GM23338 (cell line): ENCODE measurements around the gene ZNF385C. TPM values are rescaled to one million over a fixed set of nuclear protein-coding genes. Genes with fewer than 3 reads are reported as not detected.

Experiments
- ATAC-seq: fragments of 200-7000 bp; cut with Tn5 transposase; 3 replicates; pipeline ENCODE4 v1.9.1; 2020
- DNase-seq: peaks from one replicate; pipeline ENCODE4 v3.0.0-alpha.2; 2015; ENCODE audit warnings: low spot score
- H2AFZ ChIP-seq: fragments of 200-600 bp; sonication (generic); 2 replicates; pipeline ENCODE4 v1.8.0; 2016; ENCODE audit warnings: antibody characterized with exemption, mild to moderate bottlenecking, moderate library complexity
- H3F3A ChIP-seq: fragments of 200-600 bp; sonication (generic); replicated peaks from 2 replicates; pipeline ENCODE4 v1.8.0; 2017; ENCODE audit warnings: antibody characterized with exemption, mixed run types, low read depth
- H3K27ac ChIP-seq: fragments of 200-600 bp; sonication (generic); 2 replicates; pipeline ENCODE4 v1.6.1; 2016; ENCODE audit warnings: low read depth
- H3K27me3 ChIP-seq: fragments of 200-600 bp; sonication (generic); 2 replicates; pipeline ENCODE4 v1.8.0; 2016; ENCODE audit warnings: mild to moderate bottlenecking, mixed run types, moderate library complexity; ENCODE audit not compliant: insufficient read depth
- H3K36me3 ChIP-seq: fragments of 200-600 bp; sonication (generic); 2 replicates; pipeline ENCODE4 v1.8.0; 2016; ENCODE audit warnings: mild to moderate bottlenecking; ENCODE audit not compliant: insufficient read depth
- H3K4me1 ChIP-seq: fragments of 200-600 bp; sonication (generic); 2 replicates; pipeline ENCODE4 v1.8.0; 2016; ENCODE audit warnings: mild to moderate bottlenecking, moderate library complexity; ENCODE audit not compliant: insufficient read depth
- H3K4me2 ChIP-seq: fragments of 200-600 bp; sonication (generic); 2 replicates; pipeline ENCODE4 v1.7.1; 2017; ENCODE audit warnings: mixed run types
- H3K4me3 ChIP-seq: fragments of 200-600 bp; sonication (generic); 2 replicates; pipeline ENCODE4 v1.6.1; 2016; ENCODE audit warnings: mixed run types
- H3K79me2 ChIP-seq: fragments of 200-600 bp; sonication (generic); replicated peaks from 2 replicates; pipeline ENCODE4 v1.8.0; 2017; ENCODE audit warnings: mild to moderate bottlenecking; ENCODE audit not compliant: insufficient read depth
- H3K9me2 ChIP-seq: fragments of 200-600 bp; sonication (generic); 2 replicates; pipeline ENCODE4 v1.8.0; 2017; ENCODE audit not compliant: insufficient read depth
- H4K20me1 ChIP-seq: fragments of 200-600 bp; sonication (generic); replicated peaks from 2 replicates; pipeline ENCODE4 v1.8.0; 2017; ENCODE audit warnings: mild to moderate bottlenecking; ENCODE audit not compliant: insufficient read depth
- H3K27ac Mint-ChIP-seq: 2 replicates; pipeline ENCODE4 v1.8.0; 2020; ENCODE audit warnings: inconsistent platforms, mild to moderate bottlenecking, moderate library complexity, mixed read lengths
- H3K27me3 Mint-ChIP-seq: 3 replicates; pipeline ENCODE4 v1.8.0; 2022; ENCODE audit warnings: low read depth, mild to moderate bottlenecking, moderate library complexity, mixed read lengths, inconsistent platforms; ENCODE audit not compliant: insufficient read depth, poor library complexity
- H3K36me3 Mint-ChIP-seq: 3 replicates; pipeline ENCODE4 v1.8.0; 2021; ENCODE audit warnings: low read depth, mild to moderate bottlenecking, inconsistent platforms, moderate library complexity, mixed read lengths
- H3K4me1 Mint-ChIP-seq: 3 replicates; pipeline ENCODE4 v1.8.0; 2020; ENCODE audit warnings: mild to moderate bottlenecking, inconsistent platforms, mixed read lengths
- H3K4me3 Mint-ChIP-seq: 3 replicates; pipeline ENCODE4 v1.8.0; 2021; ENCODE audit warnings: moderate library complexity, mild to moderate bottlenecking, inconsistent platforms, mixed read lengths
- H3K9me3 Mint-ChIP-seq: 3 replicates; pipeline ENCODE4 v1.8.0; 2020; ENCODE audit warnings: moderate library complexity, mild to moderate bottlenecking, inconsistent platforms, mixed read lengths
- CREB1 ChIP-seq: fragments of 250-450 bp; sonication (Bioruptor Pico); IDR thresholded peaks from 2 replicates; pipeline ENCODE4 v1.5.0; 2020; ENCODE audit warnings: low read depth, mild to moderate bottlenecking, moderate library complexity
- CTCF ChIP-seq, 2 experiments: fragments of 200-600 bp in 1 of 2; sonication (generic) in 1 of 2; conservative IDR thresholded peaks; 2 replicates each; pipeline versions ENCODE4 v1.5.1 to v1.6.1; 2016 to 2017; ENCODE audit warnings: antibody characterized with exemption in 2 of 2, low read depth in 2 of 2, mild to moderate bottlenecking in 2 of 2, moderate library complexity in 1 of 2
- EZH2 ChIP-seq: fragments of 200-600 bp; sonication (generic); IDR thresholded peaks from one replicate; pipeline ENCODE4 v1.8.0; 2017; ENCODE audit warnings: antibody characterized with exemption, mild to moderate bottlenecking, low read depth; ENCODE audit not compliant: unreplicated experiment
- POLR2AphosphoS5 ChIP-seq: IDR thresholded peaks from 2 replicates; pipeline ENCODE4 v1.6.1; 2016; ENCODE audit warnings: antibody characterized with exemption, low read depth
- REST ChIP-seq: IDR thresholded peaks from one replicate; pipeline ENCODE4 v1.6.1; 2018; ENCODE audit warnings: antibody characterized with exemption; ENCODE audit not compliant: unreplicated experiment
- ZNF114 ChIP-seq: fragments of 250-450 bp; sonication (Bioruptor Pico); IDR thresholded peaks from 2 replicates; pipeline ENCODE4 v1.5.0; 2020; ENCODE audit warnings: mild to moderate bottlenecking, moderate library complexity
- ZNF462 ChIP-seq: fragments of 250-450 bp; sonication (Bioruptor Pico); IDR thresholded peaks from 2 replicates; pipeline ENCODE4 v1.5.0; 2020; ENCODE audit warnings: mild to moderate bottlenecking, moderate library complexity
- polyA plus RNA-seq: library from polyadenylated mRNA; unstranded; fragments of >200 nt; fragmentation: Nextera tagmentation; extraction: Ambion mirVana; gene quantifications from 2 replicates; pipeline ENCODE4 v1.2.1, GENCODE V29; 2016
- total RNA-seq: library from RNA; depleted of rRNA; stranded (reverse); fragments of >200 nt; shearing (Covaris generic); gene quantifications from 2 replicates; pipeline ENCODE4 v1.2.3, GENCODE V29; 2014

The ZNF385C gene
- total and polyA plus RNA-seq, 2 experiments from 2014 or later = 1.9 to 3.1 TPM

GRCh38 chr17:42053731-42054500, 44.4 kb downstream of the ZNF385C start (continued):
- TF ChIP-seq ZNF462 (CRISPR knock-in tag) = no peak
- TF ChIP-seq ZNF114 (CRISPR knock-in tag) = no peak

- Histone ChIP-seq H3K79me2 (no peaks in the 10 kb centered on the region), H3K4me3 (no peak overlapping the region), H3K9me2 (no peaks in the 10 kb centered on the region), H3K4me2 (no peak overlapping the region), H3K4me1 (peaks cover 34% of the 10 kb centered on the region), H3K27ac (no peak overlapping the region), H3K36me3 (no peaks in the 10 kb centered on the region), H2AFZ (no peak overlapping the region), H3K27me3 (no peaks in the 10 kb centered on the region), H4K20me1 (no peaks in the 10 kb centered on the region), H3F3A (0 out of 2 replicates have a peak, but pooled peaks cover 7% of the 10 kb centered on the region)
- Mint-ChIP-seq H3K9me3 (no peaks in the 10 kb centered on the region), H3K27me3 (peaks cover 27% of the 10 kb centered on the region), H3K27ac (0 out of 2 replicates have a peak overlapping the region, but pooled peaks have one; percentile 12), H3K36me3 (no peaks in the 10 kb centered on the region), H3K4me3 (no peak overlapping the region; the same call in 2 of the 3 replicates), H3K4me1 (peaks cover 54% of the 10 kb centered on the region)
- no peak for ATAC-seq
- DNase-seq = no peak
- no peak for TF ChIP-seq POLR2AphosphoS5
- TF ChIP-seq EZH2 = no peak
- no peak for TF ChIP-seq REST
- TF ChIP-seq ZNF114 (CRISPR knock-in tag) = no peak
- no peak for TF ChIP-seq CREB1 (CRISPR knock-in tag)
- no peak for TF ChIP-seq CTCF (conservative IDR thresholded peaks at IDR 0.05; ENCODE audit: low read depth in 2 of 2)
These were observed 45.9 kb downstream of the ZNF385C start for GRCh38 chr17:42052346-42052877.
